ENCODE data around the gene ARFIP2. TPM values are rescaled to one million over a fixed set of nuclear protein-coding genes. Genes with fewer than 3 reads are reported as not detected.

ARFIP2 gene
- total and polyA plus RNA-seq, 2 donors (not counting 3 experiments of a cell fraction or from before 2014, with no cell fraction given), result 48.4 to 62.9 TPM

GRCh38 chr11:6437423-6437822 lies 43.7 kb downstream of the ARFIP2 start:
- Histone ChIP-seq H3K9me3 (replicated peaks; ENCODE audit: control insufficient read depth, insufficient read depth, low read length) (no peaks in the 10 kb centered on the region), H3K27me3 (ENCODE audit: control insufficient read depth in 2 of 2, insufficient read depth in 2 of 2, low read length in 2 of 2) (no peaks in the 10 kb centered on the region), H3K4me3 (replicated peaks in 1 of 3; ENCODE audit: insufficient read depth in 1 of 3, low read depth in 1 of 3, low read length in 3 of 3) (no peak overlapping the region), H3K4me1 (ENCODE audit: control insufficient read depth, extremely low read depth, insufficient read depth, low read length) (no peaks in the 10 kb centered on the region), H3K79me2 (ENCODE audit: control insufficient read depth, insufficient read depth, low read length) (no peaks in the 10 kb centered on the region), H3K9ac (replicated peaks; ENCODE audit: extremely low read depth, insufficient read depth, low read length) (no peak overlapping the region), H4K20me1 (replicated peaks; ENCODE audit: control insufficient read depth, extremely low read depth, insufficient read depth, low read length) (no peaks in the 10 kb centered on the region), H3K36me3 (ENCODE audit: control insufficient read depth in 2 of 2, extremely low read depth in 1 of 2, insufficient read depth in 2 of 2, low read length in 2 of 2) (no peaks in the 10 kb centered on the region), H3K4me2 (ENCODE audit: insufficient read depth, low read length) (no peak overlapping the region), H3K9me1 (replicated peaks; ENCODE audit: control insufficient read depth, extremely low read depth, insufficient read depth, low read length) (no peaks in the 10 kb centered on the region), H3K27ac (ENCODE audit: insufficient read depth, low read depth, low read length) (no peak overlapping the region), H2AFZ (ENCODE audit: low read depth, low read length) (no peak overlapping the region)
- ChIA-PET POLR2A (no interaction called here), CTCF (interaction anchor here (0.8 to 9.9 kb wide), 9 partner anchors 8 to 69 kb away, joined by 3 to 638 read pairs (median 19); partner anchors contain the start of gene APBB1)
- DNase-seq (ENCODE audit: low read depth, low spot score) (no peak), FAIRE-seq (no peak)
- dilution Hi-C loops (cut with MboI; ENCODE audit: extremely low pct_ligation_motif_present, low sequenced_read_pairs), result no loop called here
- BruUV-seq (replicated peaks), result no TSS peak
- TF ChIP-seq EZH2 (IDR thresholded peaks at IDR 0.05; ENCODE audit: borderline replicate concordance, low read depth, low read length, severe bottlenecking), result no peak
- no peak for TF ChIP-seq POLR2A (IDR thresholded peaks at IDR 0.05; ENCODE audit: low read depth, low read length)
- TF ChIP-seq CTCF (IDR thresholded peaks at IDR 0.05; ENCODE audit: extremely low read depth in 1 of 2, insufficient read depth in 1 of 2, low read depth in 1 of 2, low read length in 2 of 2), result no peak
- TF ChIP-seq POLR2AphosphoS5 (IDR thresholded peaks at IDR 0.05; ENCODE audit: insufficient read depth, low read depth, low read length), result no peak
- TF ChIP-seq FOS (IDR thresholded peaks at IDR 0.05; ENCODE audit: borderline replicate concordance, insufficient read depth, low read length), result no peak
- no peak for TF ChIP-seq MYC (IDR thresholded peaks at IDR 0.05; ENCODE audit: low read depth, low read length)
- TF ChIP-seq, protein P1, sequence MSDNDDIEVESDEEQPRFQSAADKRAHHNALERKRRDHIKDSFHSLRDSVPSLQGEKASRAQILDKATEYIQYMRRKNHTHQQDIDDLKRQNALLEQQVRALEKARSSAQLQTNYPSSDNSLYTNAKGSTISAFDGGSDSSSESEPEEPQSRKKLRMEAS (IDR thresholded peaks at IDR 0.05; ENCODE audit: insufficient read depth, insufficient read length), result no peak
- no peak for TF ChIP-seq GATA2 (IDR thresholded peaks at IDR 0.05; ENCODE audit: insufficient read depth, insufficient read length, low read depth, low read length)
- TF ChIP-seq JUN (IDR thresholded peaks at IDR 0.05; ENCODE audit: borderline replicate concordance, insufficient read depth, insufficient read length, low read depth), result no peak
- intact Hi-C loops (cut with micrococcal nuclease), result no loop called here
